Stimulated activated effector memory CD8-positive, alpha-beta T cell treated with anti-CD3 and anti-CD28 coated beads, Interleukin-12 subunit alpha, Interleukin-12 subunit beta, amount 100 ng/mL, for 72 hours (primary cell): ENCODE results near the gene MOAP1.
"Not testable (repeated sequence)": the region's sequence is repeated elsewhere in the genome, so short reads cannot be mapped to it uniquely, and the experiment has no call there.

Experiments used
- ATAC-seq: fragments of 150-1000 bp; cut with Tn5 transposase; 2 replicates; pipeline ENCODE4 v1.10.0; 2021
- DNase-seq, 2 donors: peaks; one replicate each; pipeline ENCODE4 v3.0.0; 2021 to 2022; ENCODE audit warnings: low spot score in 2 of 2
- H3K27ac Mint-ChIP-seq: one replicate; pipeline ENCODE4 v1.8.0; 2022; ENCODE audit warnings: mild to moderate bottlenecking, mixed read lengths
- H3K36me3 Mint-ChIP-seq: one replicate; pipeline ENCODE4 v1.8.0; 2022; ENCODE audit warnings: mild to moderate bottlenecking, mixed read lengths
- H3K4me1 Mint-ChIP-seq: one replicate; pipeline ENCODE4 v1.8.0; 2022; ENCODE audit warnings: mixed read lengths
- H3K4me3 Mint-ChIP-seq: one replicate; pipeline ENCODE4 v1.8.0; 2022; ENCODE audit warnings: mild to moderate bottlenecking, mixed read lengths
- H3K9me3 Mint-ChIP-seq: one replicate; pipeline ENCODE4 v1.8.0; 2022; ENCODE audit warnings: mixed read lengths

Gene MOAP1

DNA sequence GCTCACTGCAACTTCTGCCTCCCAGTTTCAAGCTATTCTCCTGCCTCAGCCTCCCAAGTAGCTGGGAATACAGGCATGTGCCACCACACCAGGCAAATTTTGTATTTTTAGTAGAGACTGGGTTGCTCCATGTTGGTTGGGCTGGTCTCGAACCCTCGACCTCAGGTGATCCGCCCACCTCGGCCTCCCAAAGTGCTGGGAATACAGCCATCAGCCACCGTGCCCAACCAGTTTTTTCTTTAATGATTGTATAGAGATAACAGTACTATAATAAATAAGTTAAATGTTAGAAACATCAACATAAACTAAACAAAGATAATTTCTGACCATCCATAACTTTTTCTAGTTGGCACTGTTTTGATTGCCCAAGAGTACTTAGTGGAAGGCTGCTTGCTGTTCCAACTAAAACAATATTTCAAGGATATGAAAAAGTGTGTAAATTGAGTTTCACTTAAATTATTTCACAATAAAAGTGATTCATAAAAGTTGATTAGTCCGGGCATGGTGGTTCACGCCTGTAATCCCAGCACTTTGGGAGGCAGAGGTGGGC, 16.5 kb upstream of the MOAP1 start:
- DNase-seq (no peak), ATAC-seq (no peak)
- no peak overlapping the region for H3K4me3 Mint-ChIP-seq
- no peak overlapping the region for H3K27ac Mint-ChIP-seq
- peaks cover 66% of the 10 kb centered on the region for H3K36me3 Mint-ChIP-seq
- H3K4me1 Mint-ChIP-seq, result peaks cover 11% of the 10 kb centered on the region
- no peaks in the 10 kb centered on the region for H3K9me3 Mint-ChIP-seq

DNA sequence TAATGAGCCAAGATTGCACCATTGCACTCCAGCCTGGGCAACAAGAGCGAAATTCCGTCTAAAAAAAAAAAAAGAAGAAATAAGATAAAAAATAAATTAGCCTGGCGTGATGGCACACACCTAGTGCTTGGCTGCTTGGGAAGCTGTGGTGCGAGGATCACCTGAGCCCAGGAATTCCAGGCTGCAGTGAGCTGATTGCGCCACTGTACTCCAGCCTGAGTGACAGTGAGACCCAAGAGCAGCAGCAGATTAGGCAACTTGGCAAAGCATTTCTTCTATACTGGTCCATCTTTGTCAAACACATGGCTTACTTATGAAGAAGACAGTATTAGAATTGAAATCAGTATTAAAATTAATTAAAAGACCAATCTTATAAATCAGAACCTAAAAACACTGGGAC, 15.9 kb upstream of the MOAP1 start:
- H3K4me3 Mint-ChIP-seq, result no peak overlapping the region
- peaks cover 11% of the 10 kb centered on the region for H3K4me1 Mint-ChIP-seq
- no peaks in the 10 kb centered on the region for H3K9me3 Mint-ChIP-seq
- peaks cover 59% of the 10 kb centered on the region for H3K36me3 Mint-ChIP-seq
- DNase-seq (no peak), ATAC-seq (no peak)
- no peak overlapping the region for H3K27ac Mint-ChIP-seq

DNA sequence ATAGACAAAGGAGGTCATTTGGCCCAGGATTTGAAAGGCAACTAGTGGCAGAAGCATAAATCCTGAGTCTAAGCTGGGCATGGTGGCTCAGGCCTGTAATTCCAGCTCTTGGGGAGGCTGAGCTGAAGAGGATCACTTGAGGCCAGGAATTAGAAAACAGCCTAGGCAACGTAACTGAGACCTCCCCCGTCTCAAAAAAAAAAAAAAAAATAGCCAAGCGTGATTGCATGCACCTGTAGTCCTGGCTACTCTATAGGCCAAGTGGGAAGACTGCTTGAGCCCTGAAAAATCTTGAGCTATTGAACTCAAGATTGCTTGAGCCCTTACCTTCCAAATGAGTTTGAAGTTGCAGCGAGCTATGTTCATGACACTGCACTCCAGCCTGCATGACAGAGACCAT, 14.3 kb upstream of the MOAP1 start:
- Mint-ChIP-seq H3K27ac (no peak overlapping the region), H3K36me3 (peaks cover 46% of the 10 kb centered on the region), H3K4me3 (no peak overlapping the region), H3K9me3 (no peaks in the 10 kb centered on the region), H3K4me1 (no peaks in the 10 kb centered on the region)
- ATAC-seq, result no peak
- no peak for DNase-seq

DNA sequence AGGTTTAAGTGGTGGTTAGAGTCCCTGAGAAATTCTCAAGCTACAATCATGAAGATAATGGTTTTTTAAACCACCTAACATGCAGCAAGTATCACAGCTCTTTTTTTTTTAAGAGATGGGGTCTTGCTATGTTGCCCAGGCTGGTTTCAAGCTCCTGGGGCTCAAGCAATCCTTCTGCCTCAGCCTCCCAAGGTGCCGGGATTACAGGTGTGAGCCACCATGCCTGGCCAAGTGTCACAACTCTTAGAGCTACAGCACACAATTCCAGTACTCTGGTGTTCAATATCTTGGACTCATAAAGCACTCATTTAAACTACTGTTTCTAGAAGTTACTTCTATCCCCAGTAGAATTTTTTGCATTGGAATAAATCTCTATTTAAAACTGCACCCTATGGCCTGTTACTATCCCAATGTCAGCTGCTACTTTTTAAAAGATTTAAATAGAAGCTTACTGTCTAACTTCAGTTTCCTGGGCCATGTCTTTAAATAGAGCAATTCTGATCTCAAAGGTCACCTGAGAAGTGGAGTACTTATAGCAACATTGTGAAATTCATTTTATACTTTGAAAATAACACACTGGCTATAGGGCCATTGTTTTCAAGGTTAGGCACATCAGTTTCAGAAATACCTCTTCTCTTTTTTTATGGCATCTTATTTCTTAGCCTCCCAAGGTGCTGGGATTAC, 10.8 kb upstream of the MOAP1 start:
- H3K4me3 Mint-ChIP-seq, result no peak overlapping the region
- ATAC-seq (no peak), DNase-seq (no peak)
- H3K9me3 Mint-ChIP-seq, result no peaks in the 10 kb centered on the region
- no peak overlapping the region for H3K27ac Mint-ChIP-seq
- peaks cover 27% of the 10 kb centered on the region for H3K36me3 Mint-ChIP-seq
- H3K4me1 Mint-ChIP-seq, result no peaks in the 10 kb centered on the region

DNA sequence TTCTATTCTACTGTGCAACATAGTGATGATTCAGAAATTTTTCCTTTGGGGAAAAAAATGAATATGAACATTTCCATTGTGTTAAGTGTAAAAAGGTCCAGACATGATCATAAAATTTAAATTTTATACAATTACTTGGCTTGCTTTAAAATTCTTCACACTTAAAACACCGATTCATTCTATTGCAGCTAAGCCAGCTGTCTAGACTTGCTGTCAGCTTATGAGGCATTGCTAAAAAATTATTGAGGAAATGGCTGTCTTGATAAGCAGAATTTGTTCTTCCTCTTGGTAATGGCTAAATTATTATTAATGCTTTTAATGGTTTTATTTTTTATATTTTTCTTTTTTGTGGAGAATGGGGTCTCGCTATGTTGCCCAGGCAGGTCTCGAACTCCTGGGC, 2.3 kb upstream of the MOAP1 start:
- DNase-seq (no peak), ATAC-seq (no peak)
- no peak overlapping the region for H3K4me3 Mint-ChIP-seq
- H3K9me3 Mint-ChIP-seq, result no peaks in the 10 kb centered on the region
- peaks cover 62% of the 10 kb centered on the region for H3K36me3 Mint-ChIP-seq
- no peak overlapping the region for H3K27ac Mint-ChIP-seq
- H3K4me1 Mint-ChIP-seq, result peaks cover 30% of the 10 kb centered on the region

DNA sequence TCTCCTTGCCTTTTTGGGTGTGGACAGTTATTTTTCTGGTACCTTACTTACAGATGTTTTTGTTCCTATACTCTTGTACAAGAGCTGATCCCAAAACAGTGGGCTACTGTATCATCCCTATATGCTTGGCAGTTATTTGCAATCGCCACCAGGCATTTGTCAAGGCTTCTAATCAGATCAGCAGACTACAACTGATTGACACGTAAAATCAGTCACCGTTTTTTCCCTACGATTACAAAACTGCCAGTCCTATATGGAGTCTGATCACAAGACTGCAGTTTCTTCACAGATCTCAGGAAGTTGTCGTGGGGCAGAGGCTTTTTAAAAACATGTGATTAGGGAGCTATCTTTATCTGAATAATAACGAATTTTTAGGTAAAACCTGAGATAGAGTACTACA, 1.8 kb upstream of the MOAP1 start:
- ATAC-seq (no peak), DNase-seq (no peak)
- Mint-ChIP-seq H3K27ac (no peak overlapping the region), H3K9me3 (no peaks in the 10 kb centered on the region), H3K36me3 (peaks cover 66% of the 10 kb centered on the region), H3K4me3 (peak overlapping the region; percentile 82), H3K4me1 (peaks cover 34% of the 10 kb centered on the region)

DNA sequence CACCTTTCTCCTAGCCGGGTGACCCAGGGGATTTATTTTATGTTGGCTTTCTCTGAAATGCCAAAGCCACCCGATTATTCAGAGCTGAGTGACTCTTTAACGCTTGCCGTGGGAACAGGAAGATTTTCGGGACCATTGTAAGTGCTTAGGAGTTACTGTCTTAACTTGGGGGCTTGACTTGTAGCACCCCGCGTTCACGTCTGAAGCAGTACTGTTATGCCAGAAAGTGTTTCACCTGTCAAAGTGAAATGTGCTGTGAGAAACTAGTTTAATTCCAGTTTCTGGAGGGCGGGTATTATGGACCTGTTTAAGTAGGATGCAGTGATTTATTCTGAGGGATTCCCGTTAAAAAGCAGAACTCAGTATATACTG, 638 bp upstream of the MOAP1 start:
- DNase-seq, result no peak

DNA sequence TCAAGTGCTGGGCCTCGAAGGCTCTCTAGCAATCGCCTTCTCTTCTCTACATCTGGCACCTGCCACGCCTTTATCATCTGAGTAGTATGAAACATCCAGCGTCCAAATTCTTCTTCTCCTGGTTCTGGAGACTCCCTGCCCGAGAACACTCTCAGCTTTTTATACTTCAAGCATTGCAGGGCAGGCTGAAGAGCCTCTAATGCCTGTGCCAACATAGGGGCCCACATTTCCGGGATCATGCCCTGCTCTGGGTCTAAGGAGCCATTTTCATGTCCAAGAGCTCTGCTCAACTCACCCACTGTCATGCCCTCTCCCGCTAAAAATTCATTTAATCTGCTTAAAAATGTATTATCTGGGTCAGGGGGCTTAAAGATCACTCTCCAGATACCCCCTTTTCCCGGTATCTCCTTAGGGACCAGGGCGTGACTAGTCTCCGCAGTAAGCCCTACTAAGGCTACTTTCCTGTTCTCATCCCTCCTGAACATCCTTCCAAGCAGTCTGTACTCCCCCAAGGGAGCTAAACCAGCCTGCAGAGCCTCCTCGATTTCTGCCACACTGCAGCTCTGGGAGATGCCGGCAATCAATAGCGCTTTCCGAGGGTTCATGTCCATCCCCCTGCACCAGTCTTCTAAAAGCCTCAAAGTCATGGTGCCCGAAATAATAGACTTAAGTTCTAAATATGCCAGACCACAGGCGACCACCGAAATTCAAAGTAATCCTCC, 940 bp downstream of the MOAP1 start:
- Mint-ChIP-seq H3K4me1 (peaks cover 34% of the 10 kb centered on the region), H3K4me3 (peak overlapping the region; percentile 82), H3K27ac (peak overlapping the region; percentile 85), H3K9me3 (no peaks in the 10 kb centered on the region), H3K36me3 (peaks cover 52% of the 10 kb centered on the region)
- DNase-seq (no peak), ATAC-seq (no peak)

More for the DNA sequence above, 638 bp upstream of the MOAP1 start:
- H3K9me3 Mint-ChIP-seq, result no peaks in the 10 kb centered on the region
- ATAC-seq, result no peak
- H3K27ac Mint-ChIP-seq, result peak overlapping the region; percentile 85
- H3K4me3 Mint-ChIP-seq, result peak overlapping the region; percentile 82
- peaks cover 63% of the 10 kb centered on the region for H3K36me3 Mint-ChIP-seq
- H3K4me1 Mint-ChIP-seq, result peaks cover 34% of the 10 kb centered on the region

DNA sequence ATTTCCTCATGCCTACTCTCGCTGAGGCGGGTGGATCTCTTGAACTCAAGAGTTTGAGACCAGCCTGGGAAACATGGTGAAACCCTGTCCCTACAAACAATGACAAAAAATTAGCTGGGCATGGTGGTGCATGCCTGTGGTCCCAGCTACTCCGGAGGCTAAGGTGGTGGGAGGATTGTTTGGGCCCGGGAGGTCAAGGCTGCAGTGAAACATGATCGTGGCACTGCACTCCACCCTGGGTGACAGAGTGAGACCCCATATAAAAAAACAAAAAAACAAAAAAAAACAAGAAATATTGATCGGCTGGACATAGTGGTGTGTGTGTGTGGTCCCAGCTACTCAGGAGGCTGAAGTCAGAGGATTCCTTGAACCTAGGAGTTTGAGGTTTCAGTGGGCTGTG, 9.2 kb downstream of the MOAP1 start:
- H3K36me3 Mint-ChIP-seq, result no peaks in the 10 kb centered on the region
- no peaks in the 10 kb centered on the region for H3K4me1 Mint-ChIP-seq
- ATAC-seq (no peak), DNase-seq (no peak)
- H3K4me3 Mint-ChIP-seq, result no peak overlapping the region
- H3K27ac Mint-ChIP-seq, result no peak overlapping the region
- H3K9me3 Mint-ChIP-seq, result no peaks in the 10 kb centered on the region

DNA sequence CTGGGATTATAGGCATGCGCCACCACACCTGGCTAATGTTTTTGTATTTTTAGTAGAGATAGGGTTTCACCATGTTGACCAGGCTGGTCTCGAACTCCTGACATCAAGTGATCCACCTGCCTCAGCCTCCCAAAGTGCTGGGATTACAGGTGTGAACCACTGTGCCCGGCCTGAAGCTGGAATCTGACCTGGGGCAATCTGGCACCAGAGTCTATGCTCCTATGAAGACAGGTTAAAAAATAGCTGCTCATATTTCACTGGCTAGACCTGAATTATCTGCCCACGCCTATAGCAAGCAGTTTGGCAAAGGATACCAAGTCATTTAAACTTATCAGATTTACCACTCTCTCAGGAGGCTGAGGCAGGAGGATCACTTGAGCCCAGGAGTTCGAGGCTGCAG, 10.0 kb downstream of the MOAP1 start:
- H3K9me3 Mint-ChIP-seq, H3K4me1 Mint-ChIP-seq, H3K36me3 Mint-ChIP-seq, H3K4me3 Mint-ChIP-seq, H3K27ac Mint-ChIP-seq, DNase-seq, ATAC-seq: not testable (repeated sequence)

DNA sequence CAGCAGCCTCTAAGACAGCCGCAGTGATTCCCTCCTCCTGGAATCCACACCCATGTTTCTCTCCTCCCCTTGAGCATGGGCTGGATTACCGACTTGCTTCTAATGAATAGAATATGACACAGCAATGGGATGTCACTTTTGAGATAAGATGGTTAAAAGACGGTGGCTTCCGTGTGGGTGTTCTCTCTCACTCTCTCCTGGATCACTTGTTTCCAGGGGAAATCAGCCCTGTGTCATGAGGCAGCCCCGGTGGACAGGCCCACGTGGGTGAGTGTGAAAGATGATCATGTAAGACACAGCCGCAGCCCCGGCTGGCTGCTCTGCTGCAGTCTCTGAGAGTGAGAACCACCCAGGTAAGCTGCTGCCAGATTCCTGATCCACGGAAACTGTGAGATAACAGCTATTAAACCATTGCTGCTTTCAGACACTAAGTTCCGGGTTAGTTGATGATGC, 10.7 kb downstream of the MOAP1 start:
- Mint-ChIP-seq H3K27ac (no peak overlapping the region), H3K4me3 (no peak overlapping the region), H3K36me3 (no peaks in the 10 kb centered on the region), H3K4me1 (no peaks in the 10 kb centered on the region), H3K9me3 (no peaks in the 10 kb centered on the region)
- peak; percentile 71 for ATAC-seq
- DNase-seq, result no peak

DNA sequence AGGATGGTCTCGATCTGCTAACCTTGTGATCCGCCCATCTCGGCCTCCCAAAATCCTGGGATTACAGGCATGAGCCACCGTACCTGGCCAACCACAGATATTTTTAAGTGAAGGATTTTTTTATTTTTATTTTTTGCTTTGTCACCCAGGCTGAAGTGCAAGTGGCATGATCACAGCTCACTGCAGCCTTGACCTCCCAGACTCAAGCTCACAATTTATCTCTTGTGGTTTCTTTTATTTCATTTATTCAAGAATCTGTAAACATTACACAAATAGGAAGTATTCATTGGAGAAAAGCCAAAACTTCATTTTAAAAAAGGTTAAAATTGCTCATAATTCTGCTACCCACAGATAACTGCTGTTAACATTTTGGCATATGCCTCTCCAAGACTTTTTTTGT, 13.3 kb downstream of the MOAP1 start:
- ATAC-seq, result no peak
- no peak for DNase-seq
- no peaks in the 10 kb centered on the region for H3K9me3 Mint-ChIP-seq
- H3K4me1 Mint-ChIP-seq, result no peaks in the 10 kb centered on the region
- H3K4me3 Mint-ChIP-seq, result no peak overlapping the region
- no peak overlapping the region for H3K27ac Mint-ChIP-seq
- no peaks in the 10 kb centered on the region for H3K36me3 Mint-ChIP-seq

DNA sequence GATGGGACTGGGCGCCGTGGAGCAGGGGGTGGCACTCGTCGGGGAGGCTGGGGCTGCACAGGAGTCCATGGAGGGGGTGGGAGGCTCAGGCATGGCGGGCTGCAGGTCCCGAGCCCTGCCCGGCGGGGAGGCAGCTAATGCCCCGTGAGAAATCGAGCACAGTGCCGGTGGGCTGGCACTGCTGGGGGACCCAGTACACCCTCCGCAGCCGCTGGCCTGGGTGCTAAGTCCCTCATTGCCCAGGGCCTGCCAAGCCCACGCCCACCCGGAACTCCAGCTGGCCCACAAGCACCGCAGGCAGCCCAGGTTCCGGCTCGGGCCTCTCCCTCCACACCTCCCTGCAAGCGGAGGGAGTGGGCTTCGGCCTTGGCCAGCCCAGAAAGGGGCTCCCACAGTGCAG, 14.6 kb downstream of the MOAP1 start:
- not testable (repeated sequence) for H3K4me1 Mint-ChIP-seq, H3K36me3 Mint-ChIP-seq, H3K27ac Mint-ChIP-seq, ATAC-seq, H3K9me3 Mint-ChIP-seq, DNase-seq, H3K4me3 Mint-ChIP-seq

DNA sequence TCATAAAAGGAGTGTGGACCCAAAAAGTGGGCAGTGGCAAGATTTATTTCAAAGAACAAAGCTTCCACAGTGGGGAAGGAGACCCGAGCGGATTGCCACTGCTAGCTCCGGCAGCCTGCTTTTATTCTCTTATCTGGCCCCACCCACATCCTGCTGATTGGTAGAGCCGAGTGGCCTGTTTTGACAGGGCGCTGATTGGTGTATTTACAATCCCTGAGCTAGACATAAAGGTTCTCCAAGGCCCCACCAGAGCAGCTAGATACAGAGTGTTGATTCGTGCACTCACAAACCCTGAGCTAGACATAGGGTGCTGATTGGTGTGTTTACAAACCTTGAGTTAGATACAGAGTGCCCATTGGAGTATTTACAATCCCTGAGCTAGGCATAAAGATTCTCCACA, 15.1 kb downstream of the MOAP1 start:
- H3K4me1 Mint-ChIP-seq, H3K36me3 Mint-ChIP-seq, H3K9me3 Mint-ChIP-seq, ATAC-seq, DNase-seq, H3K4me3 Mint-ChIP-seq, H3K27ac Mint-ChIP-seq: not testable (repeated sequence)

DNA sequence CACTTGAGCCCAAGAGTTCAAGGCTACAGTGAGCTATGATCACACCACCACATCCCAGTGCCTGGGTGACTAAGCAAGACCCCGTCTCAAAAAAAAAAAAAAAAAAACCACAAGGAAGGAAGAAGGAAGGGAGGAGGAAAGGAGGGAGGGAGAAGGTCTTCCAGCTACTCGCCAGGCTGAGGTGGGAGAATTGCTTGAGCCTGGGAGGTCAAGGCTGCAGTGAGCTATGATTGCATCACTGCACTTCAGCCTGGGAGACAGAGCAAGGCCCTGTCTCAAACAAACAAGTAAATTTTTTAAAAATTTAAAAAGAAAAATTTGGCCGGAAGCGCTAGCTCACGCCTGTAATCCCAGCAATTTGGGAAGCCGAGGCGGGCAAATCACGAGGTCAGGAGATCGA, 16.1 kb downstream of the MOAP1 start:
- H3K27ac Mint-ChIP-seq, H3K36me3 Mint-ChIP-seq, ATAC-seq, DNase-seq, H3K4me3 Mint-ChIP-seq, H3K9me3 Mint-ChIP-seq, H3K4me1 Mint-ChIP-seq: not testable (repeated sequence)
